Daoy (cell line): Measurements from ENCODE around the gene CREB3L1. TPM values are rescaled to one million over a fixed set of nuclear protein-coding genes. Genes with fewer than 3 reads are reported as not detected.
"Not testable (repeated sequence)": the region's sequence is repeated elsewhere in the genome, so short reads cannot be mapped to it uniquely, and the experiment has no call there.

ENCODE experiments used
- DNase-seq: peaks from one replicate; pipeline ENCODE4 v3.0.0-alpha.2; 2015; ENCODE audit warnings: low read depth
- total RNA-seq: library from RNA; depleted of rRNA; stranded (reverse); fragments of >200 nt; shearing (Covaris generic); gene quantifications from 2 replicates; pipeline ENCODE4 v1.2.3, GENCODE V29; 2014

CREB3L1 gene
- total RNA-seq, 1 experiment from 2014 or later: 9.7 TPM

GRCh38 chr11:46295312-46296058 is 18.0 kb downstream of the CREB3L1 start:
- DNase-seq: peak; percentile 88

DNA sequence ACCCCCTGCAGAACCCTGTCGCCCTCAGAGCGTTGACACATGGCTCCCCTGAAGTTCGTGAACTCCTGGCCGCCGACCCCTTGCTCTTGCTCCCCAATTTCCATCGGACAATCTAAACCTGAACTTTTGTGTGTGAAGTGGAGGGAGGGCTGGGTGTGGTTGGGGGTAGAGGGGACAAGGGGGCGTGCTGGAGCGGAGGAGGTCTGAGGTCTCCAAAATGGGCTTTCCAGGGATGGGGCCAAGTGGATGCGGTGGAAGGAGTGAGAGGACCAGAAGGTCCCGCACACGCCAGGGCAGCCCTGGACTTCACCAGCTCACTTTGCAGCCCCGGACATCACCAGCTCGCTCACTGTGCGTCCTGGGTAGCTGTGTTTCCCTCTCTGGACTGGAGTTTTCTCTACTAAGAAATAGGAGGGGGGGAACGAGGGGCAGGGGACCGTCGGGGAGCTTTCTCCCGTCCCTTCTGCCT is 18.6 kb downstream of the CREB3L1 start:
- no peak for DNase-seq

DNA sequence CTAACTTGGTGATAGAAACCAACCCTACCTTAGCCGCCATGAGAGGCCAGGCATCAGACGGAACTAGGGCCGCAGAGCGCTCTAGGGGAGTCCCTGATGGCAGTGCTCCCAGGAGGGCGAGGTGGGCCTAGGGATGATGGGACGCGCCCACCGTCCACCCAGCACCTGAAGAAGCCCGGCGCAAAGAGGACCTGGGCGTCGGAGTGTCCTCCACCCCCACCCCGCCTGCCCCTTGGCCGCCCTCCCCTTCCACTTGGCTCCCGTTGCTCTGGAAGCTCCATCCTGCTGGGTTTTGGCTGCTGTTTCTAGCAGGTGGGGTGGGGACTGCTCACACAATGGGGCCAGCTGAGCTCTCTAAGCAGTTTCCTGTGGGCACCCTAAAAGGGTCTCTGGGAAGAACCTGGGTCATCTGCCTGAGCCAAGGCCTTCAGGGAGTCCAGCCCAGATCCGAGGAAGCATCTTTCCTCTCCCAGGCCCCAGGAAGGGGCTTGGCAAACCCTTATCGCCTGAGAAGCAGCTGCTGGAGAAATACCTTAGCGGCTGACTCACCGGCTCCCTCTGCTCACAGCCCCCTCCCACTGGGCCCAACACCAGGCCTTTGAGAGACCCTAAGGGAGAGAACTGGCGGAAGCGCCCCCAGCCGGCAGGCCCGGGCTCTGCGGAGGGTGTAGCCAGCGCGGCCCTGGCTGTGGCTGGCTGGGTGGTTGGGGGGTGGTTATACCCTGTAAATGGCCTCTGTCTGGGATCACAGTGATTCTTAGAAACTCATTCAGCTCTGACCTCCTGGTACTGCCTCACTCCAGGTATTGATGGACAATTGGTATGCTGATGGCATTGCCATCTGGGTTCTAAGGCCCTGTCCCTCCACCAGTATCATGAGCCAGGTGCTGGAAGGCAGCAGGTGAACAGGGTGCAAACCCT is 19.3 kb downstream of the CREB3L1 start:
- DNase-seq: peak; percentile 95

DNA sequence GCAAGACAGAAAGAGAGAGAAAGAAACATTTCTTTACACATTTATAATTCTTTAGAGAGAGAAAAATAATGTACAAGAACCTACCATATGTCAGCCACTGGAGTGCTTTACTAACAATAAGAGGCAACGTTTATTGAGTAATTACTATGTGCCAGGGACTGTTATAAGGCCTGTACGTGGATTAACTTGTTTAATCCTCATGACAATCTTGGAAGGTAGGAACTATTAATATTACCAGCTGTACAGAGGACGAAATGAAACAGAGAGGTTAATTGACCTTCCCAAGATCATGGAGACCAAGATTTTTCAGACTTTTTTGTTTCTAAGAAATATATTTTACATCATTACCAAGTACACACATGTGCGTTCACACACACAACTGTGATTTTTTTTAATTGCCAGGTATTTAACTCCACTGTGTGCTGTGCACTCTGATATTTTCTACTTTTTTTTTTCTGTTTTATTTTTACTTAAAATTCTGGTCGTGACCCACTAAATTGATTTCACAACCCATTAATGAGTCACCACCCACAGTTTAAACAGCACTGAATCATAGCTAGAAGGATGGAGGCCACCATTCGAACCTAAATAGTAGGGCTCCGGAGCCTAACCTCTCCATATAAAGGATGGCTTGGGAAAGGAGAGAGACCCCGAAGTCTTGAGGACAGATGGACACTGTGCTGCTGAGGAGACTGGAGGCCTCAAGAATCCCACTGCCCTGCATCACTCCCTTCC is 21.4 kb downstream of the CREB3L1 start:
- DNase-seq: peak; percentile 79

- DNase-seq: peak; percentile 33
These were observed 22.0 kb downstream of the CREB3L1 start for GRCh38 chr11:46299451-46299961.

DNA sequence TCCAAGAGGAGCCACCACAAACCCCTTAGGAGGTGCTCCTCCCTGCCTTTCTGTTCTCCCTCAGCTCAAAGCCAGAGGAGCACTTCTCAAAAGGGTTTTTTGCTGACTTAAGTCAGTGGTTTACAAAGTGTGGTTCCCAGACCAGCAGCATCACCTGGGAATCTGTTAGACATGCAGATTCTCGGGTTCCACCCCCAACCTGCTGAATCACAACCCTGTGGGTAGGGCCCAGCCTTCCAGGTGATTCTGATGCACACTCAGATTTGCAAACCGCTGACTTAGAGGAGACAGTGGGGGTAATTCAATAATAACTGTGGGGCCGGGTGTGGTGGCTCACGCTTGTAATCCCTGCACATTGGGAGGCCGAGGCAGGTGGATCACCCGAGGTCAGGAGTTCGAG is 22.8 kb downstream of the CREB3L1 start:
- no peak for DNase-seq

- no peak for DNase-seq
These were observed 25.4 kb downstream of the CREB3L1 start for GRCh38 chr11:46302866-46303265.

- DNase-seq: not testable (repeated sequence)
These were observed 26.6 kb downstream of the CREB3L1 start for GRCh38 chr11:46304036-46304435.

DNA sequence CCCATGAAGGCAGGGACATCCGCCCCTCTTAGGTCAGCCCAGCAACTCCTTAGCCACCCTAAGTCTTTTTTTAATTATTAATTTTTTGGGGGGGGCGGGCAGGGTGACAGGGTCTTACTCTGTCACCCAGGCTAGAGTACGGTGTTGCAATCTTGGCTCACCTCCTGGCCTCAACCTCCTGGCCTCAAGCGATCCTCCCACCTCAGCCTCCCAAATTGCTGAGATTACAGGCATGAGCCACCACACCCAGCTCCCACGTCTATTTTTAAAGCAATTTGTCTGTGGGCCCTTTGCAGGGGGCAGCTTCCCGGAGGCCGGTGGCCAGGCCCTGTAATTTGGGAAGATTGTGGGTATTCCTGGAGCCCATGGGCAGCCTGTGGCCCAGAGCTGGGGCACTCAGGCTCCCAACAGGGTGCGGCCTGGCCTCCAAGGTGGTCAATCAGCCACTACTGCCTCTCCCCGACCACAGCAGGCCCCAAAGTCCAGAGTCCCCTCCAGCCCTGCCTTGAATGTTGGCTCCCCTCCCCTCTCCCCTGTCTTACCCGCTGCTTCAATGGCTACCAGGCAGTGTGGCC is 27.2 kb downstream of the CREB3L1 start:
- DNase-seq: no peak

DNA sequence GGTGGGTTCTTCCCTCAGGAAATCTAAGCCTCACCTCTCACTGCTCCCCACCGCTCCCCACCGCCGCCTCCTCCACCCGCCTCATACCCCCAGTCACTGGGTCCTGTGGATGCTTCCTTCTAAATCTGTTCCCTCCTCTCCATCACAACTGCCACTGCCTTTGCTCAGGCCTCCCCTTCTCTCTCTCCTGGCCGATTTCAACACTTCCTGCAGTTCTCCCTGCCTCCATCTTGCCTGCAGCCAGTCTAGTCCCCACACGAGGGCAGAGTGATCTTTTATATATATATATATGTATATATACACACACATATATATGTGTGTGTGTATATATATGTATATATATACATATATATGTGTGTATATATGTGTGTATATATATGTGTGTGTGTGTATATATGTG is 27.8 kb downstream of the CREB3L1 start:
- no peak for DNase-seq

DNA sequence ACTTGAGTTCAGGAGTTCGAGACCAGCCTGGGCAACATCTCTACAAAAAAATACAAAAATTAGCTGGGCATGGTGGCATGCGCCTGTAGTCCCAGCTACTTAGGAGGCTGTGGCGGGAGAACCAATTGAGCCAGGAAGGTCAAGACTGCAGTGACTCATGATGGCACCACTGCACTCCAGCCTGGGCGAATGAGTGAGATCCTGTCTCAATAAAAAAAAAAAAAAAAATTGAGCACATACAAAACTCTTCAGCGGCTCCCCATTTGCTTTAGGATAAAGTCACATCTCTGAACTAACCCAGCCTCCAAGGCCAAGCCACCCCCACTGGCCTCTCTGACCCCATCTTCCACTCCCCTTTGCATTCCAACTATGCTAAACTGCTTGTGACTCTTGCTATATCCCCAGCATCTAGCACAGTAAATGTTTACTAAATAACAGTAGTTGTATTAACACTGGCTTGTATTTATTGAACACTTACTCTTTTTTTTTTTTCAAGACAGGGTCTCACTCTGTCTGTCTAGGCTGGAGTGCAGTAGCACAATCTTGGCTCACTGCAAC is 28.9 kb downstream of the CREB3L1 start:
- DNase-seq: peak; percentile 25

DNA sequence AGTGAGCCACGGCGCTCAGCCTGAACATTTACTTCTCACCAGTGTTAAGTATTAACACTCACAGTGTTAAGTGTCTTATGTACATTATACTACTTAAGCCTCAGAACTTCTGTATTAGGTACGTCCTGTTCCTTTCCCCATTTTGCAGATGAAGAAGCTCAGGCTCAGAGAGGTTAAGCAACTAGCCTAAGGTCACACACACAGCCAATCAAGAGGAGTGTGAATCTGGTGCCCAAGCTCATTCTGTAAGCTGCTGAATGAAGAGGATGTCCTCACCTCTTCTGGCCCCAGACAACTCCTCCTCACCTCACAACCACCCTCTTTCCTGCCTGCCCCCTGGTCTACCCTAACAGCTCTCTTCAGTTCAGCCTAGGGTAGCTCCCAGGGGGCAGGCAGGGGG is 29.9 kb downstream of the CREB3L1 start:
- no peak for DNase-seq

GRCh38 chr11:46307785-46308341 is 30.4 kb downstream of the CREB3L1 start:
- DNase-seq: no peak

- DNase-seq: peak; percentile 68
These were observed 31.4 kb downstream of the CREB3L1 start for GRCh38 chr11:46308631-46309419.

DNA sequence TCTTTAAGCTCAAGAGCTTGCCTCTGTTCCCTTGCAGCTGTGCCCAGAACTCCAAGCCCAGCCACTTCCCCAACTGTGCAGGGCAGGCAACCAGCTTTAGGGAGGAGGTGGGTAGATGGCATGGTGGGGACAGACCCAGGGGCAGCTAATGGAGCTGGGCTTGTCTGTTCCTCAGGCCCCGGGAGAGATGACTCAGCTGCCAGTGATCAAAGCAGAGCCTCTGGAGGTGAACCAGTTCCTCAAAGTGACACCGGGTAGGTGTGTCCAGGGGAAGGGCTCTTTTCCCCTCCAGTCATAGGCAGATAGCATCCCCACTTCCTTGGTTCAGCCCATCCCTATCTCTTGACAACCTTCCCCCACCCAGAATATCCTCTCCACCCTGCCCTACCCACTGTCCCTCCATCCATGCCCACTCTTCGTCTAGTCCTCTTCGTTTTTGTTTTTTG is 32.4 kb downstream of the CREB3L1 start:
- no peak for DNase-seq

DNA sequence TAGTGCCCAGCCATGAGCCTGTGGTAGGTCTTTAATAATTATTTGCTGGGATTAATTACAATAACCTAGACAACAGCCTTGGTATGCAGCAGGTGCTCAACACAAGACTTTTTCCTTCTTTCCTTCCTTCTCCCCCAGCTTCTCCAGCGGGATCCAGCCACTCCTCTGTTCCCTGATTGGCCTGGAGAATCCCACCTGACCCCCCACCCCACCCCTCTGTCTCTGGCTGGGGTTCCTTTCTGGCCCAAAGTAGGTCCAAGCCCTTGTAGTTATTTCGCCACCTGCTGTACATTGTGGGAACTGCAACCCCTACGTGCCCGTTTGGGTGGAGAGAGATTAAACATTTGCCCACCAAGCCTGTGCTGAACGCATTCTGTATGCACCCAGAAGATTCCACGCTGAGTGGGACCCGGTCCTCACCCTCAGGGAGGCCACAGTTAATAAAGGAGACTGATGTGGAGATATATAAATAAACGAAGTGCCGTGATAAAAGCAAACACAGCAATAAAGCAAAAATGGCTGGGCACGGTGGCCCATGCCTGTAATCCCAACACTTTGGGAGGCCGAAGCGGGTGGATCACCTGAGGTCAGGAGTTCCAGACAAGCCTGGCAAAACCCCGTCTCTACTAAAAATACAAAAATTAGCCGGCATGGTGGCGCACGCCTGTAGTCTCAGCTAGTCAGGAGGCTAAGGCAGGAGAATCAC is 37.7 kb downstream of the CREB3L1 start:
- DNase-seq: peak; percentile 79

- DNase-seq: no peak
These were observed 38.5 kb downstream of the CREB3L1 start for GRCh38 chr11:46315783-46316563.

- DNase-seq: no peak
These were observed 41.6 kb downstream of the CREB3L1 start for GRCh38 chr11:46319074-46319453.
